ENCODE results near the gene FITM1.
"Not testable (repeated sequence)": the region's sequence is repeated elsewhere in the genome, so short reads cannot be mapped to it uniquely, and the experiment has no call there.

Gene FITM1

DNA sequence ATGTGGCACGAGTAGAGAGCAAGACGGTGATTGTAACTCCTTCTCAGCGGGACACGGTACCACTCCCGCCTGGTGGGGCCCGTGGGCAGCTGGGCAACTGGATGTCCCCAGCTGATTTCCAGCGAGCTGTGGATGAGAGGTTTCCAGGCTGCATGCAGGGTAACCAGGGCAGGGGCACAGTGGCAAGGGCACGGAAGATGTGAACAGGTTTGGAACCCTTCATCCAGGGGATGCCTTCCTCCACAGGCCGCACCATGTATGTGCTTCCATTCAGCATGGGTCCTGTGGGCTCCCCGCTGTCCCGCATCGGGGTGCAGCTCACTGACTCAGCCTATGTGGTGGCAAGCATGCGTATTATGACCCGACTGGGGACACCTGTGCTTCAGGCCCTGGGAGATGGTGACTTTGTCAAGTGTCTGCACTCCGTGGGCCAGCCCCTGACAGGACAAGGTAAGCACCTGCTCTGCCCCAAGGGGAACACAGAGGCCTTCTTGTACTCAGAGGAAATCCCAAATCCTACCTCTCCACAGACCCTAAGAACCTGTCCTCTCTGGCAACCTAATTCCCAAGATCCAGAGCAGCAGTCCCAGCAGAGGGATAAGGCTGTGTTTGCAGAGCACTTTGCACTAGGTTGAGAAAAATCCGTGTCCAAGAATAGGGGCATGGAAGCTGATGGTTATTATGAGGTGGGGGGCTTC is 32.1 kb upstream of the FITM1 start:
- no peak for DNase-seq

DNA sequence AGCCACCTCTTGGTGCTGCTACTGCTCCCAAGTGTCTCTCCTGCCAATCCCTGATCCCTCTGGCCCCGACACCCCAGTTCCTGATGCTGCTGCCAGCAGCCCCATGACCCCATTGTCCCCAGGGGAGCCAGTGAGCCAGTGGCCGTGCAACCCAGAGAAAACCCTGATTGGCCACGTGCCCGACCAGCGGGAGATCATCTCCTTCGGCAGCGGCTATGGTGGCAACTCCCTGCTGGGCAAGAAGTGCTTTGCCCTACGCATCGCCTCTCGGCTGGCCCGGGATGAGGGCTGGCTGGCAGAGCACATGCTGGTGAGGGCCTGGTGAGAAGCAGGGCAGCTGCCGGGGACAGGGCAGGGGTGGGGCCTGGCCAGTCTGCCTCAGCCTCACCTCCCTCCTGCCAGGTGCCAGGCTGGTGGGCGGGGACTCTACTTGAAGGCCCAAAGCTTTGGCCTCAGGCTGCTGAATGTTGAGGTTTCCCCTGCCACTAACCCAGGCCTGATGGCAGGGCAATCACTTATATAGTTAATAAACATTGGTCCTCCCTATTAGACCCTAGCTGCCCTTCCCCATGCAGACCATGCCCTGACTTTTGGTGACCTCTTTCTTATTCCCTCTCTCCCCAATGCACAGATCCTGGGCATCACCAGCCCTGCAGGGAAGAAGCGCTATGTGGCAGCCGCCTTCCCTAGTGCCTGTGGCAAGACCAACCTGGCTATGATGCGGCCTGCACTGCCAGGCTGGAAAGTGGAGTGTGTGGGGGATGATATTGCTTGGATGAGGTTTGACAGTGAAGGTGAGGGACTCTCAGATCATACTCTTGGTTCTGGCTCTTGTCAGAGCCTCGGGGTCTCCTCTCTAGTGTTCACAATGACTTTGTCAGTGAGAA is 31.3 kb upstream of the FITM1 start:
- no peak for DNase-seq

DNA sequence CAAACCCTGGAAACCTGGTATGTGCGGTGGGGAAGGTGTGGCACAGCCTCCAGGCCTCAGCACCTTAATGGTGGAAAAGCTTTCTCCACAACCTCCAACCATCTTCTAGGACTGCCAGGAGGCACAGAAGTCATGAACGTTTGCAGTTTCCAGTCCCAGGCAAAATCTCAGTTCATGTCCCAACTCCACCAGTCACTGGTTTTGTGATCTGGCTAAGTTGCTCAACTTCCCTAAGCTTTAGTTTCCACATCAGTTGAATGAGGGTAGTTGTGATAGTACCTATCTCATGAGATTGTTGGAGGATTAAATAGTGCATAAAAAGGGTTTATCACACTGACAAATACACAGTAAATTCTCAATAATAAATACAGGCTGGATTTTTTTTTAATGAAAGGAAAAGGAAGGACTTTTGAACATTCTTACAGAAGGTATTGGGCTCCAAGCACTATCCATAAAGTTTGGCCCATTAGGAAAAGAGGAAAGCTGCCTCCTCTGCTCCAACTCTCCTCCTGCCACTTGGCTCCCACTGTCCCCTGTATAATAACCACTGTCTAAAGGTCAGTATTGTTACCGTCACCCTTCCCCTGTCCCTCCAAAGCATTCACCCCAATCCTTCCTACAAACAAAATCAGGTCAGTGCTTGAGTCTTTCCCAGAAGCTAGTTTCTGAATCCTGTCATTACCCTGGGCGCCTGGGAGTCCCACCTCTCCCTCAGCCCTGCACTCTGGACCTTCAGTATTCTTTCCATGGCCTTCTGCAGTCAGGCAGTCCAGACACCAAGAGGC is 30.1 kb upstream of the FITM1 start:
- DNase-seq, result no peak

DNA sequence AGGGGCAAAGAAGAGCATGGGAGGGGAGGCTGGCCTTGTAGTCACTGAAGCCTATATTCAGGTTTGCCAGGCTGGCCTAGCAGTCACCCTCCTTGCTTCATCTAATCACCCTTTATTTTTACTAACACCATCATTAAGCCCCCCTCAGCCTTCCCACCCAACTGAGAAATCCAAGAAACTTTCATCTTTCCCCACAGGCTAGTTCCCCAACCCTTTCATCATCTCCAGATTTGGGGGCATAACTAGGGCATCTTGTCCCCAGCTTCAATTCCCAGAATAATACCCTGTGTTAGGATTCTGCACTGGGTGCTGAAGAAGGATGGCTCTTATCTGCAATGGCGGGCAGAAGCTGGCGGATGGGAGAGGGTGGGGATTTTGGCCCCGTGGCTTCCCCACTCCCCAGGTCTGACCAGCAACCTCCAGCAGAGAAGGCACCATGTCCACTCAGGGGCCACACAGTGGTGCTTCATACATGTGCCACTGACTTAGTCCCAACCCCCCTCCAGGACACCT is 29.4 kb upstream of the FITM1 start:
- no peak for DNase-seq

DNA sequence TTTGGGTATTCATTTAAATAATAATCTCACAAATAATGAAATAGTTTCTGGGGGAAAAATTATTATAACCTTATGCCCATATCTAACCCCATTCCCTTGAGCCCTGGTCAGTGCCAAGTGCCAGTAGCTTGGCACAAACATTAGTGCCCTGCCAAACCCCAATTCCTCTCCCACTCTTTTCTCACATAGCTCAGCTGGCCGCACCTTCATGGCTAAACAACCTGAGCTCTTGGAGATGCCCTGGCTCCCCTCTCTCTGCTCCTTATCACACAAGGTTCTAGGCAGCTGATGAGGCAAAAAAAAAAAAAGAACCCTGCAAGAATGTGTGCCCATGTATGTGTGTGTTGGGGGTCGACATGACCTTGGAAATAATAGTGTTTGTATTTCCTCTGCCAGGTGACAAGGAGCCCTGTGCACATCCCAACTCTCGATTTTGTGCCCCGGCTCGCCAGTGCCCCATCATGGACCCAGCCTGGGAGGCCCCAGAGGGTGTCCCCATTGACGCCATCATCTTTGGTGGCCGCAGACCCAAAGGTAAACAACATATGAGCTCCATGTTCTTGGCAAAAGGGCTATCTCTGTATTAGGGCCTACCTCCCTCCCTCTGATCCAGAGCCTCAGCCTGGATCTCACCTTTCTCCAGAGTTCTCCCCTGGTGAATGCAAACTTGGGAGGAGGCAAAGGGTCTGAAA is 28.0 kb upstream of the FITM1 start:
- no peak for DNase-seq

DNA sequence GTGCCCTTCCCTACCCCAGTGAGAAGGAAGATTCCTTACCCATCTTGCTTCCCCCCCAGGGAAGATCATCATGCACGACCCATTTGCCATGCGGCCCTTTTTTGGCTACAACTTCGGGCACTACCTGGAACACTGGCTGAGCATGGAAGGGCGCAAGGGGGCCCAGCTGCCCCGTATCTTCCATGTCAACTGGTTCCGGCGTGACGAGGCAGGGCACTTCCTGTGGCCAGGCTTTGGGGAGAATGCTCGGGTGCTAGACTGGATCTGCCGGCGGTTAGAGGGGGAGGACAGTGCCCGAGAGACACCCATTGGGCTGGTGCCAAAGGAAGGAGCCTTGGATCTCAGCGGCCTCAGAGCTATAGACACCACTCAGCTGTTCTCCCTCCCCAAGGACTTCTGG is 27.0 kb upstream of the FITM1 start:
- DNase-seq, result no peak

DNA sequence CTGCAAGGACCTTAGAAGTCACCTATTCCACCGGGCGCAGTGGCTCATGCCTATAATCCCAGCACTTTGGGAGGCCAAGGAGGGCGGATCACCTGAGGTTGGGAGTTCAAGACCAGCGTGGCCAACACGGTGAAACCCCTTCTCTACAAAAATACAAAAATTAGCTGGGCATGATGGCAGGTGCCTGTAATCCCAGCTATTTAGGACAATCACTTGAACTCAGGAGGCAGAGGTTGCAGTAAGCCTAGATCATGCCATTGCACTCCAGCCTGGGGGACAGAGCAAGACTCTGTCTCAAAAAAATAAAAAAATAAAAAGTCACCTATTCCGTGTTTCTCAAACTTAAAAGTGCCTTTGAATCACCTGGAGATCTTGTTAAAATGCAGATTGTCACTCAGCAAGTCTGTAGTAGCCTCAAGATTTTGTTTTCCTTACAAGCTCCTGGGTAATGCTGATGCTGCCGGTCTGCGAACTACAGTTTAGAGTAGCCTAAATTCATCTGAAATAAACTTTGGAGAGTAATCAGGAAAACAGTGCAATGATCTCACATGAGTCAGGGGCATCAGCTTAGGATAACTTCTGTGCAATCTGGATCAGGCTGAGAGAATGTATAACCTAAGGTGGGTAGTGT is 24.7 kb upstream of the FITM1 start:
- not testable (repeated sequence) for DNase-seq

DNA sequence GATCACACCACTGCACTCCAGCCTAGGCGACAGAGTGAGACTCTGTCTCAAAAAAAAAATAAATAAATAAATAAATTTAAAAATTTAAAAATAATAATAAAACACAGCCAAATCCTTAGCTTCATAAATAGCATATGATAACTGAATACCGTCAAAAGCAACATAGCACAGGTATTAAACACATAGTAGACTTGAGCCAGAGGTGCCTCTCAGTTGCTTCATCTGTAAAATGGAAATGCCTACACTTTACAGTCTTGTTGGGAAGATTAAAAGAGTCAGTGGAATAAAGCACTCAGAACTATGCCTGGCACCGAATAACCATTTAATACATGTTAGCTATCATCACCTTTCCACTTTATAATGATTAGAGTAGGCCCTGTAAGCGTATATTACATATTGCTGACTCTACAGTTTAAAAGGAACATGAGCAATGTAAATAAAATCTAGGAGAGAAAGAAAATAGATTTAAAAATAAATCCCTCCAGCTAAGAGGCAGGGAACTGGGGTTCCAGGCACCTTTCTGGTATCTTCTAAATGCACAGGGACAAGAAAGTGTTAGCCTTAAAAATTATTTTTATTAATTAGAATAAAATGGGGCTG is 23.7 kb upstream of the FITM1 start:
- no peak for DNase-seq

DNA sequence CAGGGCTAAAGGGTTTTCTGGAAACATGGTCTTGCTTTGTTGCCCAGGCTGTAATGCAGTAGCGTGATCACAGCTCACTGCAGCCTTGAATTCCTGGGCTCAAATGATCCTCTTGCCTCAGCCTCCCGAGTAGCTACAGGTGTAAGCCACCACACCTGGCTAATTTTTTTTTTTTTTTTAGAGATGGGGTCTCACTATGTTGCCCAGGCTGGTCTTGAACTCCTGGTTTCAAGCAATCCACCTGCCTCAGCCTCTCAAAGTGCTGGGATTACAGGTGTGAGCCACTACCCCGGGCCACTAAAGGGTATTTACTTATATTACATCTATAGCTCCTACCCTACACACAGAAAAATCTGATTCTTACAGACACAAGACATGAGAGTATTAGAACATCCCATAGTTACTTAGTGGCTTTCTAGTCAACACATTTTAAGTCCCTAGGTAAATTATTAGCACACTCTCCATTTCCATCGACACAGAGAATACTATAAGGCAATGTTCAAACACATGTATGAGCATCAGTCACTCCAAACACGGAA is 22.1 kb upstream of the FITM1 start:
- DNase-seq, result no peak

DNA sequence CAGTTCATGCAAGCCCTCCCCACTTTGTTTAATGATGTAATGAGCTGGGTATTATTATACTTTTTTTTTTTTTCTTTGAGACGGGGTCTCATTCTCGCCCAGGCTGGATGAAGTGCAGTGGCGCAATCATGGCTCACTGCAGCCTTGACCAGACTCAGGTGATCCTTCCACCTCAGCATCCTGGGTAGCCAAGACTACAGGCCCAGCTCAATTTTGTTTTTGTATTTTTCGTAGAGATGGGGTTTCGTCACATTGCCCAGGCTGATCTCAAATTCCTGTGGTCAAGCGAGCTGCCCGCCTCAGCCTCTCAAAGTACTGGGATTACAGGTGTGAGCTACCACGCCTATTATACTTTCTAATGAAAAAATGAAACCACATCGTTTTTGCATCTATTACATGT is 20.4 kb upstream of the FITM1 start:
- no peak for DNase-seq

DNA sequence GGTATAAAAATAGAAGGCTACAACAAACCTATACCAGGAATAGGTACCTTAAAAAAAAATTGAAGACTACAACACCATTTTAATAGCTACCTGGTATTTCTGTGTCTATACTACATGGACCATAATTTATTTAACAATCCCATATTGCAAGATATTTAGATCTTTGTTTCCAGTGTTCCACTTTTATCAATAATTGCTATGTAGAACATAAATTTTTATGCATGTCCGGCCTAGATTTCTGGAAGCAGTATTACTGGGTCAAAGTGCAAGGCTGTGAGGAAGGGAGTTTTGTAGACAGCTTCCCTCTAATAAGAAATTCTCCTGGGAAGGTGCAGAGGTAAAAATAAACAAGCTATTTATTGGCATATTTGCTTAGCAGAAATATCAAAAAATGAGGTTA is 19.9 kb upstream of the FITM1 start:
- DNase-seq, result no peak

DNA sequence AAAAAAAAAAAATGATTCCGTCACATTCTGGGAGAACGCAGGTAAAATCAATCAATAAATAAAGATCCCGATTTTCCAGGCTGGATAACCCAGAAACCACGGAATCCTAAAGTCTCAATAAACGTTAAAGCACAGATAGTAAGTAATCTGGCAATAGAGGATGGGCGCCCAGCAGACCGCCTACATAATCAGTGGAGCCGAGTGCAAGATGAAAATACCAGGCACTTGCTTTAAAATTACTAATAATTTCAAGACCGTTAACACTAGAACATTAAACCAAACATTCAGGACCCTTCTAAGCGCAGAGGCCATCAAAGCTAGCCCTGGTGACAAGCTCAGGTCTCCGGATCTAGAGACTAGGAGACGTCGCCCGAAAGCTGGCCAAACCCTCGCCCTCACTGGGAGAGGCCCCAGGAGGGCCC is 17.1 kb upstream of the FITM1 start:
- no peak for DNase-seq

DNA sequence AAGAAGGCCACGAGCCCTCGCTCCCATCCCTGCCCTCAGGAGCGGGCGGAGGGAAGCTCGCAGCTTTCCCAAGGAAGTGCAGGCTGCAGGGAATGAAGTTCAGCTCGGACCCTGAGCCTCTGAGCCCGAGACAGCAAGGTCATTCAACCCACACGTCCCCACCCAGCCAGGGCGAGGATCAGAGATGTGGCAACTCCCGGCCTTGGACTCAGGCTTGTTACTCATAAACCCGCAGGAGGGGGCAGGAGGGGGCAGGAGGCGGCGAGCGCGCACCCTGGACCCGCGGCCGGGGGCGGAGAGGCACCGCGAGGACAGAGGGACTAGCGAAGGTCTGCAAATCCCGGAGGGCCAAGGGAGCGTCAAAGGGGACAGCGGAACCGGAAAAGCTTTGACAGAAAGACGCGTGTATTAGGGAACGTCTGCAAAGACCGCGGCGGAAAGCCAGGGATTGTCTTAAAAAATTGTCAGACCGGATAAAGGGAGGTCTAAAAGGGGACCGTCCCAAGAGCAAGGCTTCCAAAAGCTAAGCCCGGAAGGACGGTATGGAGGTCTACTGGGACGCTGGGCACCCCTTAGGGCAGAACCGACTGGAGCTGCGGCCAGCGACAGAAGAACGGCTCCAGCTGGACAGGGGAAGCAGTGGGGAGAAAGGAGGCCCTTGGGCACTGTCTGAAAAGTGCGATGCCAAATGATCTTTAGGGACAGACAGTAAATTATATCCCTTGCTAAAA is 16.5 kb upstream of the FITM1 start:
- peak; percentile 80 for DNase-seq

DNA sequence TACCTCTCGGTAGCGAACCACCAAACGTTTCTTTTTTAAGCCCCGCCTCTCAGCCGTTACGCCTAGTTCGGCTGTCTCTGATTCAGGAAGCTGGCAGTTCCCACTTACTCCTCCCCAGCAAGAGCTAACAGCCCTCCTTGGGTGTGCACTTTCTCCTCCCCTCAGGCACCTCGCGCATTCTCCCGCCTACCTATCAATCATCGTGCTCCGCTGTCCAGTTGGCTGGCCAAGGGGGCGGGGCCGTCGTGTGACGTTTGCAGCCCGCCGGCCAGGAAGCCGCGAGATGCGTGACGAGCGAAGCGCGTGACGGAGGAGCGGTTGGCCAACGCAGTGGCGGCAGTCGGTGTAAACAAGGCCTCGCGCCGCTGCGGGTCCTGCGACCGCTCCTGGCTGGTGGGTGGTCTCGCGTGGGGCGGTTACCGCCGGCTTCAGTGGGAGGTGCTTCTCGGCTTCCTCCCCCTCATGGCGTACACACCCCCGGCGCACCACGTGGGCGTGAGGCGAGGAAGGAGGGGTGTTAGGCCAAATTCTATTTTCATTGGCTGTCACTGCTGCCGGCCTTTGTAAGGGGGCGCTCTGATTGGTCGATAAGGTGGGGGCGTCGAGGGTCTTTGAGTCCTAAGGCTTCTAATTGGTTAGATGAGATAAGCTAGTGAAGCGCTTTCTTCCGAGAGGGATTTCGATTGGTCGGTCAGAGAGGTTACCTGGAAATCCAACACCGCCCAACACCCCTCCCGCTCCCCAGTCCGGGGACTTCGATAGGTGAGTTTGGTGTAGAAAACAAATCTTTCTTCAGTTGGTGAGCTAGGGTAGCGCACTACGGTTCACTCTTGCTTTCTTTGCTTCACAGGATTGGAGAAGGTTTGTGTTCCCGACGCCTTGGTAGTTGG is 15.7 kb upstream of the FITM1 start, which contains the start of the genes DCAF11 and NRL:
Gene DCAF11, plus strand, starts transcription at position 246 of the 890 bp plus-strand sequence. CDS start 818 bp downstream, outside the sequence.
Gene NRL, minus strand, starts transcription at position 418 of the 890 bp plus-strand sequence. CDS start 32,101 bp downstream, outside the sequence.
- DNase-seq, result peak; percentile 100

DNA sequence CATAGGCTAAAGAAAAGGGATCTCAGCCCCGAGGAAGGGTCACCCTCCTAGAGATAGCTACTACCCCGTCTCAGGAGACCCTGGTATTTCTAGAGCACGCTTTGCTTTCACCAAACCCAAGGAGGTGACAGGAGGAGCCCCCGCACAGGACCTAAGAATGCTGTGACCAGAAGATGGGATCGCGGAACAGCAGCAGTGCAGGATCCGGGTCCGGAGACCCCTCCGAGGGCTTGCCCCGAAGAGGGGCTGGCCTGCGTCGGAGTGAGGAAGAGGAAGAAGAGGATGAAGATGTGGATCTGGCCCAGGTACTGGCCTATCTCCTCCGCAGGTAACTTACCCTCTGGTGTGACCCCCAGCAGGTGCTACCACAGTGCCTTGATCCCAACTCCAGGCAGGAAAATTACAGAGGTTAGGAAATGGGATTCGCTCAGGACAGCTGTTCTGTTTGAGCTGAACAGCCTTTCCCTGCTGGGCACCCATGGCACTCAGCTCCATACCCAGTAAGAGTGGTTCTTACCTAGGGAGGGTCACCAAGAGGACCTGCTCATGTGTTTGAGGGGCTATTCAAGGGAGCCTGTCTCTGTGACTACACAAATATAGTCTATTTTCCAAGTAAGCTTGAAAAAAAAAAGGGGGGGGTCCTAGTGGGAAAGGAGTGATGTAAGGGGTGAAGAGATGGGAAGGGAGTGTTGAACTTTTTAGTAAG is 14.9 kb upstream of the FITM1 start:
- no peak for DNase-seq

DNA sequence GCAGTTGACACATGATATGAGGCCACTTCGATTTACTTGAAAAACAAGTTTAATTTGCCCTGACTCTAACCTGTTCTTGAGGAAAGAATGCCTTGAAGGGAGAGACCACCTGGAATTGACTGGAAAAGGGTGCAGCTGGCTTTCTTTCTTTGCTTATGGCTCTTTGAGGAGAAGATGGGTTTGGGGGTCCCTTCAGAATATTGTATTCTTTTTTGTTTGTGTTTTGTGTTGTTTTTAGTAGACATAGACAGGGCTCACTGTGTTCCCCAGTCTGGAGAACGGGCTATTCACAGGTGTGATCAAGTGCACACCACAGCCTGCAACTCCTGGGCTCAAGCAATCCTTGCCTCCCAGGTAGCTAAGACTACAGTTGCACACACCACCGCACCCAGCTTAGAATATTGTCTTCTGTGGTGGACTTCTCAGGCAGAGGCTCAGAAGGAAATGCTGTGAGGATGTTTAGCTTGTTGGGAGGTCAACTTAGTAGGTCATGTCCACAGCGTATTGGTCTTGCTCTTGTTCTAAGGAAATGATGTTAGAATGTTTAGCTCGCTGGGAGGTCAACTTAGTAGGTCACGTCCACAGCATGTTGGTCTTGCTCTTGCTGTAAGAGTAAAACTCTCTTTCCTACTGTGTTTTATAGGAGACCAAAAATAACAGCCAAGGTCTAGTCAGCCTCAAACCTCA is 14.2 kb upstream of the FITM1 start:
- DNase-seq, result no peak

DNA sequence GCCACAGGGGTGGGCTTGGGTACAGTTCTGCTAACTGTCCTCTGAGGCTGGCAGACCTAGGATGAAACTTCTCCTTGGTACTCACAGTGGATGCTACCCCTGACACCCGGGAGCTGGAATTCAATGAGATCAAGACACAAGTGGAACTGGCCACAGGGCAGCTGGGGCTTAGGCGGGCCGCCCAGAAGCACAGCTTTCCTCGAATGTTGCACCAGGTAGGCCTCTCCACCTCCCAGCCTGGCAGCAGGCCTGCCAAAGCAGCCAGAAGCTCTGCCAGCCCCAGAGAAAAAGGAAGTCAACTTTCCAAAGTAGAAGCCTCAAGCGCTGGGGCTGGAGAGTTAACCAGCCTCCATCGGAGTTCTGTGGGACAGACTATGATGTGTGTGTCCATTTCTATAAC is 13.3 kb upstream of the FITM1 start:
- no peak for DNase-seq

DNA sequence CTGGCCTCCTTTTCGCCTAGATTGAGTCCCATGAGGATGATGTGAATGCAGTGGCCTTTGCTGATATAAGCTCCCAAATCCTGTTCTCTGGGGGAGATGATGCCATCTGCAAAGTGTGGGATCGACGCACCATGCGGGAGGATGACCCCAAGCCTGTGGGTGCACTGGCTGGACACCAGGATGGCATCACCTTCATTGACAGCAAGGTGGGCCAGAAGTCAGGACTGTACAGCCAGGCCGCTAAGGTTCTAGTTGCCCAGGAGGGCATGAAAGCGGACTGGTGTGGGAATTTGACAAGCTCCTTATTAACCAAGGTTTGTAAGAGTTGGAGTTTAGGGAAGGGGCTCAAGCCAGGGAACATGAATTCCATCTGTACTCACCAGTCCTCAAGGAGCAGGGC is 10.8 kb upstream of the FITM1 start:
- DNase-seq, result no peak

Measured in CD4-positive, alpha-beta T cell treated with Interferon gamma for 1 hour (primary cell).